H1 (cell line): ENCODE measurements around the gene UBE2E2. TPM values are rescaled to one million over a fixed set of nuclear protein-coding genes. Genes with fewer than 3 reads are reported as not detected.

ENCODE experiments used
- CTBP2 ChIP-seq: IDR thresholded peaks from 2 replicates; pipeline ENCODE4 v1.7.0; 2011; ENCODE audit warnings: borderline replicate concordance, mild to moderate bottlenecking, moderate library complexity, mixed read lengths, low read length; ENCODE audit not compliant: insufficient read depth, insufficient read length
- EGR1 ChIP-seq: IDR thresholded peaks from 2 replicates; pipeline ENCODE4 v1.6.1; 2011; ENCODE audit warnings: low read depth, low read length, borderline replicate concordance
- YY1 ChIP-seq: IDR thresholded peaks from 2 replicates; pipeline ENCODE4 v1.6.1; 2011; ENCODE audit warnings: low read depth, mild to moderate bottlenecking, low read length
- polyA plus RNA-seq, 7 experiments: library from polyadenylated mRNA; depleted of rRNA in 3 of 7; stranded (reverse) in 5 of 7; unstranded in 2 of 7; fragments of >200 nt in 5 of 7; fragments of 200-250 nt in 2 of 7; gene quantifications; 1 replicate in 5 of 7; 2 replicates in 1 of 7; 4 replicates in 1 of 7; pipeline versions ENCODE4 v1.2.1 to v1.2.3, GENCODE V29; 2011 to 2013; ENCODE audit warnings: missing spikeins in 2 of 7, mixed read lengths in 2 of 7
- total RNA-seq: library from RNA; stranded (reverse); fragmentation: NEBNext Ultra II Directional; extraction: Animal tissue kit (Norgen Biotek cat#: 25700); gene quantifications from 2 replicates; pipeline ENCODE4 v1.2.1, GENCODE V29; 2021

The UBE2E2 gene
- total and polyA plus RNA-seq, 2 of the 8 experiments (the other 6 are each of a cell fraction or from before 2014, with no cell fraction given), result 57.6 to 70.6 TPM

DNA sequence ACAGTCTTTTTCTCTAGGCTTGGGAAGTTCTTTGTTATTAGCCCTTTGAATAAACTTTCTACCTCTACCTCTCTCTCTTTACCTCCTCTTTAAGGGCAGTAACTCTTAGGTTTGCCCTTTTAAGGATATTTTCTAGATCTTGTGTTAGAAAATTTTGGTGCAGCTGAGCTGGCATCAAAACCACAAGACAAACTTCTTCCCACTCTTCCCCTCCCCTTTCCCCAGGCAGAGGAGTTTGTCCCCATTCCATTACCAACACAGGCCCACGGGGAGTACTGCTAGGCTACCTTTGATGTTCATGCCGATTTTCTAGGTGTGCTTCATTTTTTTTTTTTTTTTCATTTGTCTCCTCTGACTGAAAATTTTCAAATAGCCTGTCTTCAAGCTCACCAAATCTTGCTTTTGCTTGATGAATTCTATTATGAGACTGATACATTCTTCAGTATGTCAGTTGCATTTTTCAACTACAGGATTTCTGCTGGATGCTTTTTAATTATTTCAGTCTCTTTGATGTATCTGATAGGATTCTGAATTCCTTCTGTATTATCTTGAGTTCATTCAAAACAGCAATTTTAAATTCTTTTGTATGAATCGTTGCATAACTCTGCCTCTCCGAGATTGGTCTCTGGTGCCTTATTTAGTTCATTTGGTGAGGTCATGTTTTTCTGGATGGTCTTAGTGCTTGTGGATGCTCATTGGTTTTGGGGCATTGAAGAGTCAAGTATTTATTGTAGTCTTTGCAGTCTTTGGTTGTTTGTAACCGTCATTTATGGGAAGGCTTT, 112.0 kb downstream of the UBE2E2 start (continued):
- no peak for TF ChIP-seq EGR1
- TF ChIP-seq YY1, result no peak
- TF ChIP-seq CTBP2, result no peak
